IPS-20b (cell line): ENCODE measurements around the gene SNX1.

Experiments
- H3K27ac ChIP-seq: one replicate; pipeline ENCODE4 v1.5.1; 2013; ENCODE audit warnings: low read length
- H3K27me3 ChIP-seq: 2 replicates; pipeline ENCODE4 v1.6.1; 2013; ENCODE audit warnings: mild to moderate bottlenecking, low read length, inconsistent platforms; ENCODE audit not compliant: insufficient read depth
- H3K36me3 ChIP-seq: 2 replicates; pipeline ENCODE4 v1.6.1; 2013; ENCODE audit warnings: low read depth, mild to moderate bottlenecking, inconsistent platforms, low read length, moderate library complexity; ENCODE audit not compliant: insufficient read depth
- H3K4me1 ChIP-seq: 2 replicates; pipeline ENCODE4 v1.6.1; 2013; ENCODE audit warnings: mild to moderate bottlenecking, control low read depth, inconsistent platforms, low read length, moderate library complexity; ENCODE audit not compliant: insufficient read depth
- H3K4me3 ChIP-seq: 2 replicates; pipeline ENCODE4 v1.5.1; 2013; ENCODE audit warnings: mild to moderate bottlenecking, low read length, inconsistent platforms
- H3K9ac ChIP-seq: 2 replicates; pipeline ENCODE4 v1.6.1; 2013; ENCODE audit warnings: low read depth, mild to moderate bottlenecking, inconsistent platforms, low read length, moderate library complexity
- H3K9me3 ChIP-seq: 2 replicates; pipeline ENCODE4 v1.6.1; 2013; ENCODE audit warnings: mild to moderate bottlenecking, low read depth, low read length, inconsistent platforms; ENCODE audit not compliant: insufficient read depth

Gene SNX1

GRCh38 chr15:64163659-64164362, 68.0 kb downstream of the SNX1 start:
- H3K9me3 ChIP-seq = no peaks in the 10 kb centered on the region
- peaks cover 10% of the 10 kb centered on the region for H3K4me1 ChIP-seq
- peak overlapping the region; percentile 62; the same call in 1 of the 2 replicates for H3K9ac ChIP-seq
- no peaks in the 10 kb centered on the region for H3K27me3 ChIP-seq
- peak overlapping the region; percentile 89 for H3K4me3 ChIP-seq
- H3K27ac ChIP-seq = no peak overlapping the region
- H3K36me3 ChIP-seq = peaks cover 24% of the 10 kb centered on the region

- peaks cover 18% of the 10 kb centered on the region for H3K36me3 ChIP-seq
- H3K4me1 ChIP-seq = peaks cover 10% of the 10 kb centered on the region
- no peaks in the 10 kb centered on the region for H3K27me3 ChIP-seq
- no peak overlapping the region for H3K9ac ChIP-seq
- no peak overlapping the region for H3K4me3 ChIP-seq
- H3K9me3 ChIP-seq = no peaks in the 10 kb centered on the region
- H3K27ac ChIP-seq = no peak overlapping the region
Measured at GRCh38 chr15:64164436-64164835, 68.7 kb downstream of the SNX1 start.

- no peaks in the 10 kb centered on the region for H3K27me3 ChIP-seq
- H3K9ac ChIP-seq = no peak overlapping the region
- peaks cover 15% of the 10 kb centered on the region for H3K36me3 ChIP-seq
- peaks cover 10% of the 10 kb centered on the region for H3K4me1 ChIP-seq
- H3K27ac ChIP-seq = no peak overlapping the region
- no peak overlapping the region for H3K4me3 ChIP-seq
- no peaks in the 10 kb centered on the region for H3K9me3 ChIP-seq
Measured at GRCh38 chr15:64166102-64166890, 70.5 kb downstream of the SNX1 start.

DNA sequence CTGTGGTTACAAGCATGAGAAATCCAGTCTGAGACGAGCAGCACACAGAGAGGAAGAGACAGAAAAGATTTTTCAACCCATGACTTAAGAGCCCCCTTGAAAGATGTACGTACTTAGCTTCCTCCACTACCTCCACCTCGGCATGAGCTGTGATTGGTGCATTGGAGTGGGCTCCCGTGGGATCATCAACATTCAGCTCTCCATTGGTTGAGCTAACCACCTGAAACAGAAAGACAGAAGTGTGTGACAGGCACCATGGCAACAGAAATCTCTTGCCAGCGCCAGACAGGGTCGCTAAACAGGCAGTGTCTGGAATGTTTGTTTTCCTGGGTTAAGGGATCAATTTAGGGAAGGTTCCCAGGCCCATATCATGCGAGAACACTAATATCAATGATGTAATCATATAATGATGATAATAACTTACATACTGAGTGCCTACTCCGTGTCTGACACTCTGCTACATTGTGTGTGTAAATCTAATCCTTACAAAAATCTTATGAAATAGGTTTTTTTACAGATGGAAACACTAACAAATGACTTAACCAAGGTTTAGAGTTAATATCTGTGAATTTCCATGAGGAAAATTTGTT, 84.5 kb downstream of the SNX1 start:
- Histone ChIP-seq H3K4me1 (no peaks in the 10 kb centered on the region), H3K9me3 (no peaks in the 10 kb centered on the region), H3K4me3 (no peak overlapping the region), H3K27ac (no peak overlapping the region), H3K36me3 (0 out of 2 replicates have a peak, but pooled peaks cover 3% of the 10 kb centered on the region), H3K9ac (no peak overlapping the region), H3K27me3 (no peaks in the 10 kb centered on the region)

DNA sequence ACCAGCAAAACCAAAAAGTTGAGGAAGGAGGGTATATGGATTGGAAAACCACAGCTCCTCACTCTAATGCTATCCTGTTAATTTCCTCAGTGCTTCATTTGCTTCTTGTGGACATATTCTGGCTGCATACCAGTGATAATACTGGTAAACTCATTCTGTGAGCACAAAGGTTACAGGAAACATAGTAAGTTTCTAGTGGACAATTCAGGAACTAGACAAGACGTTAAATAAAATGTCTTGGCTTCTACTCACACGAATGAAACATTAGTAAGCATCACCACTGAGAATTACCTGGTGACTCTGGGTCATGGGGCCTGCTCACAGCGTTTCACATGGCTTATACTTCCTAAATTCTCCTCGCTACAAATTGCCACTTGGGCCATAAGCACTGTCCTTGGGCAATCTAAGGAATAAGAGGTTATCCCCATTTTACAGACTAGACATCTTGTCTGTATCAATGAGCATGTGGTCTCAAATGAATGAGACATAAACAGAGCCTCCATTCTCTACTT, 87.1 kb downstream of the SNX1 start:
- no peaks in the 10 kb centered on the region for H3K36me3 ChIP-seq

DNA sequence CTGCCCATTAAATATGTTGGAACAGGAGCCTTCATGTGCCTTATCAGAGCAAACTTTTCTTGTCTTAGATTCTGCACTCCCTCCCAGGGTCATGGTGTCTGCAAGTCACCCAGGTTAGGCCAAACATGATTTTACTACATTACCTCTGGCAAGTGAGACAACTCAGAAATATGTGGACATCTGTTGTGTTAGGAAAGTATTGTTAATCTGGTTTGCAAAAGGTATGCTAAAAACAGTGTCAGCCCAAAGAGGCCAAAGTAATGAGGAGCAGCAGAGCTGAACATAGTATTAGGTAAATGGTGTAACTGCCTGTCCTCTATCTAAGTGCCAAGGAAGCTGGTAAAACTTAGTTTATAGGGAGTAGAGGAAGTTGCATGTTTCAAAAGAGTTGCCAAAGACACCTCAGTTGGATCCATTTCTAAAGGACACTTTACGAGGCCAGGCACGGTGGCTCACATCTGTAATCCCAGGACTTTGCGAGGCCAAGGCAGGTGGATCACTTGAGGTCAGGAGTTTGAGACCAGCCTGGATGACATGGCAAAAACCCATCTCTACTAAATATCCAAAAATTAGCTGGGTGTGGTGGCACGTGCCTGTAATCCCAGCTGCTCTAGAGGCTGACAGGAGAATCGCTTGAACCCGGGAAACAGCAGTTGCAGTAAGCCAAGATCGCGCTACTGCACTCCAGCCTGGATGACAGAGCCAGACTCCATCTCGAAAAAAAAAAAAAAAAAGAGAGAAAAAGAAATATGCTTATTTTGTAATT, 89.5 kb downstream of the SNX1 start:
- Histone ChIP-seq H3K4me3 (no peak overlapping the region), H3K4me1 (no peaks in the 10 kb centered on the region), H3K27ac (no peak overlapping the region), H3K36me3 (no peaks in the 10 kb centered on the region), H3K9ac (no peak overlapping the region), H3K27me3 (no peaks in the 10 kb centered on the region), H3K9me3 (no peaks in the 10 kb centered on the region)

More for the DNA sequence above, 87.1 kb downstream of the SNX1 start:
- Histone ChIP-seq H3K4me3 (no peak overlapping the region), H3K9me3 (no peaks in the 10 kb centered on the region), H3K9ac (no peak overlapping the region), H3K27me3 (no peaks in the 10 kb centered on the region), H3K4me1 (no peaks in the 10 kb centered on the region), H3K27ac (no peak overlapping the region)

DNA sequence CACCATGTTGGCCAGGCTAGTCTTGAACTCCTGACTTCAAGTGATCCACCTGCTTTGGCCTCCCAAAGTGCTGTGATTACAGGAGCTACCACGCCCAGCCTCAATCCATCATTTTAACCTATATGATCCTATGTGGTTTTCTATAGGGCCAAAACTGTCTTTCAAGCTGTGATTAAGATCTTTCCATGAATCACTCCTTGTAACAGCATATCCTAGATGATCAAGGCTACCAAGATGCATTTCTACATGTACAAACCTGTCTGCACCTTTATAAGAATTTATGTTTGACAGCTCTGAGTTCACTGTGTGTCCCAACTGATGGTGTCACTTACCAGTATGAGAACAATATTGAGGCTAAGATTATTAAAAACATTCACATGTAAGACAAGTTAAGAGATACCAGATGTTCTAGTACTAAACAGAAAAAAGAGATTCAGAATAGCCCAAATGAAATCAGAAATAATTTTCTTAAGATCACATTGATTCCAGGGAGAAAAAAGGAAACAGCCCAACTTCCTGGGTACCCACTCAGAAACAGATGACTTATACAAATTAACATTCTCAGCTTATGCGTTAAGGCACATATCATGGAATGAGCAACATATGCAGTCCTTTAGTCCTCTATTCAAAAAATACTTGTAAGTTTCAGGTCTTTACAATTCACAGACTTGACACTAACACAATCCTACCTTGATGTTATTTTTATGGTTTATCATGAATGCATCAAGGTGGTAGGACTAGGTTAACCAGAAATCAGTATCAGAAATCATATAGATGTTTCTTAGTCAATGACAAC, 91.8 kb downstream of the SNX1 start:
- no peak overlapping the region for H3K9ac ChIP-seq
- no peaks in the 10 kb centered on the region for H3K9me3 ChIP-seq
- H3K27me3 ChIP-seq = no peaks in the 10 kb centered on the region
- H3K4me1 ChIP-seq = no peaks in the 10 kb centered on the region
- no peak overlapping the region for H3K4me3 ChIP-seq
- H3K27ac ChIP-seq = no peak overlapping the region
- no peaks in the 10 kb centered on the region for H3K36me3 ChIP-seq
